ENCODE data around the gene PHGDH. TPM values are rescaled to one million over a fixed set of nuclear protein-coding genes. Genes with fewer than 3 reads are reported as not detected.

Gene PHGDH
- total and polyA plus RNA-seq, 5 donors = 11.9 to 43.1 (median 20.3) TPM

GRCh38 chr1:119731741-119732430, 20.2 kb downstream of the PHGDH start:
- Histone ChIP-seq H3K4me1 (ENCODE audit: control insufficient read depth, insufficient read depth, low read length) (peaks cover 7% of the 10 kb centered on the region), H3K9me3 (ENCODE audit: control insufficient read depth, low read length) (no peaks in the 10 kb centered on the region), H3K27me3 (ENCODE audit: control insufficient read depth, insufficient read depth) (no peaks in the 10 kb centered on the region), H3K4me3 (ENCODE audit: low read length) (no peak overlapping the region), H3K27ac (ENCODE audit: low read length) (no peak overlapping the region)
- intact Hi-C loops (cut with DNase I) = no loop called here
- WGBS = 90% methylated on average over 6 of the region's 6 CpGs
- DNase-seq (no peak), ATAC-seq (no peak)

- WGBS = 50% methylated on average over 11 of the region's 11 CpGs
- intact Hi-C loops (cut with DNase I) = no loop called here
- H3K27ac ChIP-seq (ENCODE audit: low read length) = no peak overlapping the region
- no peaks in the 10 kb centered on the region for H3K9me3 ChIP-seq (ENCODE audit: control insufficient read depth, low read length)
- peaks cover 11% of the 10 kb centered on the region for H3K4me1 ChIP-seq (ENCODE audit: control insufficient read depth, insufficient read depth, low read length)
- ATAC-seq (no peak), DNase-seq (no peak)
- no peaks in the 10 kb centered on the region for H3K27me3 ChIP-seq (ENCODE audit: control insufficient read depth, insufficient read depth)
- H3K4me3 ChIP-seq (ENCODE audit: low read length) = no peak overlapping the region
Observed at GRCh38 chr1:119732465-119733168, 20.9 kb downstream of the PHGDH start.

DNA sequence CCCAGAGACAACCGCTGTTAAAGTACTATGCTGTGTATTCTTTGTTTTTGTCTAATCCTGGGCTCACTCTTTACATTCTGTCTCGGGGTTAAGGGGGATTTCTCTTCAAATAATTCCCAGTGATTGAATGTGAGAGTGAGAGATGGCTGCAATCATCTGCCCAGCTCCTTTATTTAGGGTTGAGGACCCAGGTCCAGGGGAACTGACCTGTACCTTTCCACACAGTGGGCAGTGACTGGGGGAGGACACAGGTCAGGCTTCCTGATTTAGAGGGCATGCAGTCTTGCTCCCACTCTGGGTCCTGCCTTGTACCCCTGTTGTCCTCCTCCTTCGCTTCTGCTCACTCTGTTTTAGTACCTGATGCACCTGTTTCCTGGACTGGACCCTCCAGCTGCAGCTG, 22.0 kb downstream of the PHGDH start:
- ATAC-seq = no peak
- no peak overlapping the region for H3K4me3 ChIP-seq (ENCODE audit: low read length)
- no peak overlapping the region for H3K27ac ChIP-seq (ENCODE audit: low read length)
- DNase-seq = no peak
- H3K4me1 ChIP-seq (ENCODE audit: control insufficient read depth, insufficient read depth, low read length) = peaks cover 13% of the 10 kb centered on the region
- intact Hi-C loops (cut with DNase I) = no loop called here
- no peaks in the 10 kb centered on the region for H3K9me3 ChIP-seq (ENCODE audit: control insufficient read depth, low read length)
- WGBS = 96% methylated on average over 3 of the region's 3 CpGs
- no peaks in the 10 kb centered on the region for H3K27me3 ChIP-seq (ENCODE audit: control insufficient read depth, insufficient read depth)

DNA sequence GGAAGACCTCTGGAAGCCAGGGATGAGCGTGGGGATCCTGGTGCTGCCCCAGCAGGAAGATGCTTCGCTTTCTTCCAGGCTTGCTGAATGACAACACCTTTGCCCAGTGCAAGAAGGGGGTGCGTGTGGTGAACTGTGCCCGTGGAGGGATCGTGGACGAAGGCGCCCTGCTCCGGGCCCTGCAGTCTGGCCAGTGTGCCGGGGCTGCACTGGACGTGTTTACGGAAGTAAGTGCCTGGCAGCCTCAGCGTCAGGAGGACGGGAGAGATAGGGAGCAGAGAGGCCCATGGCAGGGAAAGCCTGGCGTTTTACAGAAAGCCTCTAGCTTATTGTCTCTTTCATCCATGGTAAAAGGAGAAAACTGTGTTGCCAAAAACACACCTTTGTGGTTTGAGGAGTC, 23.5 kb downstream of the PHGDH start:
- ATAC-seq = peak; percentile 59 to 62
- 53% methylated on average over 14 of the region's 14 CpGs for WGBS
- intact Hi-C loops (cut with DNase I) = no loop called here

GRCh38 chr1:119736649-119737039, 24.9 kb downstream of the PHGDH start:
- H3K9me3 ChIP-seq (ENCODE audit: control insufficient read depth, low read length) = no peaks in the 10 kb centered on the region
- intact Hi-C loops (cut with DNase I) = no loop called here

More for the DNA sequence above, 23.5 kb downstream of the PHGDH start:
- Histone ChIP-seq H3K27me3 (ENCODE audit: control insufficient read depth, insufficient read depth) (no peaks in the 10 kb centered on the region), H3K4me1 (ENCODE audit: control insufficient read depth, insufficient read depth, low read length) (peaks cover 13% of the 10 kb centered on the region), H3K9me3 (ENCODE audit: control insufficient read depth, low read length) (no peaks in the 10 kb centered on the region), H3K27ac (ENCODE audit: low read length) (peak overlapping the region; percentile 23), H3K4me3 (ENCODE audit: low read length) (no peak overlapping the region)
- DNase-seq = peak; percentile 56 to 83 (median 82)

DNA sequence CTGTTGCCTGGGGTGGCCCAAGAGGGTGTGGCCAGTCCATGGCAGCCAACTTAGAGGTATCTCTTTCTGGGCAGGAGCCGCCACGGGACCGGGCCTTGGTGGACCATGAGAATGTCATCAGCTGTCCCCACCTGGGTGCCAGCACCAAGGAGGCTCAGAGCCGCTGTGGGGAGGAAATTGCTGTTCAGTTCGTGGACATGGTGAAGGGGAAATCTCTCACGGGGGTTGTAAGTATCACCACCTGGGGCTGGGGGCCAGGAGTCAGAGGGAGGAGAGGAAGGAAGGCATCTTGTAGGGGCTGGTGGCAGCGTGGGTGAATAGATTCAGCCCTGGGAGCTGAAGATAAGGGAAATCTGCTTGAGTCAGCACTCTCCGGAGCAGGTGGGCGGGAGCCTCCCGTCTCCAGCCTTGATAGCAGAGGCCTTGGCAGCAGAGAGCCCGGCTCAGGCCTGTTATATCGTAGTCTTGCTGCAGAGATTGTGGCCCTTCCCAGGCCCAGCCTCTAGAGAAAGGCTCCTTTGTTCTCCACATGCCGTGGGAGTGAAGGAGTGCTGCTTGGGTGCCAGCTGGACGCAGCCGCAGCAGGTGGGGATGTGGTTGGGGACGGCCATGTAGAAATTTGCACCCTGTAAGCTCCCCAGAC, 25.4 kb downstream of the PHGDH start:
- no peaks in the 10 kb centered on the region for H3K9me3 ChIP-seq (ENCODE audit: control insufficient read depth, low read length)
- H3K4me3 ChIP-seq (ENCODE audit: low read length) = no peak overlapping the region
- intact Hi-C loops (cut with DNase I) = no loop called here
- ATAC-seq = peak; percentile 40 to 67
- WGBS = 41% methylated on average over 16 of the region's 16 CpGs
- H3K27ac ChIP-seq (ENCODE audit: low read length) = no peak overlapping the region
- H3K4me1 ChIP-seq (ENCODE audit: control insufficient read depth, insufficient read depth, low read length) = peaks cover 13% of the 10 kb centered on the region
- no peaks in the 10 kb centered on the region for H3K27me3 ChIP-seq (ENCODE audit: control insufficient read depth, insufficient read depth)
- DNase-seq = peak; percentile 63 to 86 (median 77)

More at GRCh38 chr1:119736649-119737039, 24.9 kb downstream of the PHGDH start:
- no peaks in the 10 kb centered on the region for H3K27me3 ChIP-seq (ENCODE audit: control insufficient read depth, insufficient read depth)
- H3K27ac ChIP-seq (ENCODE audit: low read length) = no peak overlapping the region
- no peak for DNase-seq
- H3K4me3 ChIP-seq (ENCODE audit: low read length) = no peak overlapping the region
- WGBS = 96% methylated on average over 2 of the region's 2 CpGs
- H3K4me1 ChIP-seq (ENCODE audit: control insufficient read depth, insufficient read depth, low read length) = peaks cover 13% of the 10 kb centered on the region
- no peak for ATAC-seq

DNA sequence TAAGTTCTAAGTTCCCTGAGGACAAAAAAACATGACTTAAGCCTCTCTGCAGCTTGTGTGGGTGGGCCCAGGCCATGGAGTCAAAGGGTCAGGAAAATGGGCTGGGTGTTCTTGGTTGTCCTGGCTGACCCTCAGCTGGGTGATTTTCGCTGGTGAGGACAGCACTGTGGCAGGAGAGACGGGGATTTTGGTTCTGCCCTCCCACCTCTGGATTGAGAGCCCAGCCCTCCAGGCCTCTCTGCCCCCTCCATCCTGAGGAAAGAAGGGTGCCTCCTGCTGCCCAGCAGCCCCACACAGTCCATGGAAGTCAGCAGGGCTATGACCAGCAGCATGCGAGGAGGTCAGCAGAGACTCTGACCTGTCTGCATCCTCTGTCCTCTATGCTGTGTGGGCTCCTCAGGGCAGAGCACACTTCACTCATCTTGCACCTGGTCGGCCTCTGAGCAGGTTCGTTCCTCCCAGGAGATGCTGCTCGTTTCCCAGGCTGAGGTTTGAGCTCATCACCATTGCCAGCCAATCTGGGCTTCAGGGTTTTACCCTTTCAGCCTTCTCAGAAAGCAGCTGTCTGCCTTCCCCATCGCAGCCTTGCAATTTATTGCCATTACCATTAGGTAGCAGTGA, 26.5 kb downstream of the PHGDH start:
- peak in 2 of 3 donors; percentile 63 to 72 for DNase-seq

GRCh38 chr1:119739150-119739549, 27.4 kb downstream of the PHGDH start:
- WGBS = 56% methylated on average over 6 of the region's 6 CpGs
- ATAC-seq = no peak

More for the DNA sequence above, 26.5 kb downstream of the PHGDH start:
- Histone ChIP-seq H3K4me3 (ENCODE audit: low read length) (no peak overlapping the region), H3K9me3 (ENCODE audit: control insufficient read depth, low read length) (no peaks in the 10 kb centered on the region), H3K4me1 (ENCODE audit: control insufficient read depth, insufficient read depth, low read length) (peaks cover 13% of the 10 kb centered on the region), H3K27me3 (ENCODE audit: control insufficient read depth, insufficient read depth) (no peaks in the 10 kb centered on the region), H3K27ac (ENCODE audit: low read length) (no peak overlapping the region)
- 75% methylated on average over 7 of the region's 7 CpGs for WGBS
- peak; percentile 9 to 12 for ATAC-seq
- intact Hi-C loops (cut with DNase I) = no loop called here

GRCh38 chr1:119740261-119740660, 28.5 kb downstream of the PHGDH start:
- Histone ChIP-seq H3K9me3 (ENCODE audit: control insufficient read depth, low read length) (no peaks in the 10 kb centered on the region), H3K4me3 (ENCODE audit: low read length) (no peak overlapping the region), H3K27ac (ENCODE audit: low read length) (no peak overlapping the region), H3K27me3 (ENCODE audit: control insufficient read depth, insufficient read depth) (no peaks in the 10 kb centered on the region), H3K4me1 (ENCODE audit: control insufficient read depth, insufficient read depth, low read length) (peaks cover 14% of the 10 kb centered on the region)
- WGBS = 91% methylated on average over 2 of the region's 2 CpGs
- ATAC-seq (no peak), DNase-seq (no peak)
- intact Hi-C loops (cut with DNase I) = loop anchor here in 1 of 4 donors (5.0 kb wide), 1 partner anchor 67 kb away; no protein-coding TSS in a partner anchor

More at GRCh38 chr1:119739150-119739549, 27.4 kb downstream of the PHGDH start:
- H3K4me3 ChIP-seq (ENCODE audit: low read length) = no peak overlapping the region
- H3K27ac ChIP-seq (ENCODE audit: low read length) = no peak overlapping the region
- peaks cover 17% of the 10 kb centered on the region for H3K4me1 ChIP-seq (ENCODE audit: control insufficient read depth, insufficient read depth, low read length)
- H3K27me3 ChIP-seq (ENCODE audit: control insufficient read depth, insufficient read depth) = no peaks in the 10 kb centered on the region
- no peaks in the 10 kb centered on the region for H3K9me3 ChIP-seq (ENCODE audit: control insufficient read depth, low read length)
- DNase-seq = no peak
- intact Hi-C loops (cut with DNase I) = no loop called here

DNA sequence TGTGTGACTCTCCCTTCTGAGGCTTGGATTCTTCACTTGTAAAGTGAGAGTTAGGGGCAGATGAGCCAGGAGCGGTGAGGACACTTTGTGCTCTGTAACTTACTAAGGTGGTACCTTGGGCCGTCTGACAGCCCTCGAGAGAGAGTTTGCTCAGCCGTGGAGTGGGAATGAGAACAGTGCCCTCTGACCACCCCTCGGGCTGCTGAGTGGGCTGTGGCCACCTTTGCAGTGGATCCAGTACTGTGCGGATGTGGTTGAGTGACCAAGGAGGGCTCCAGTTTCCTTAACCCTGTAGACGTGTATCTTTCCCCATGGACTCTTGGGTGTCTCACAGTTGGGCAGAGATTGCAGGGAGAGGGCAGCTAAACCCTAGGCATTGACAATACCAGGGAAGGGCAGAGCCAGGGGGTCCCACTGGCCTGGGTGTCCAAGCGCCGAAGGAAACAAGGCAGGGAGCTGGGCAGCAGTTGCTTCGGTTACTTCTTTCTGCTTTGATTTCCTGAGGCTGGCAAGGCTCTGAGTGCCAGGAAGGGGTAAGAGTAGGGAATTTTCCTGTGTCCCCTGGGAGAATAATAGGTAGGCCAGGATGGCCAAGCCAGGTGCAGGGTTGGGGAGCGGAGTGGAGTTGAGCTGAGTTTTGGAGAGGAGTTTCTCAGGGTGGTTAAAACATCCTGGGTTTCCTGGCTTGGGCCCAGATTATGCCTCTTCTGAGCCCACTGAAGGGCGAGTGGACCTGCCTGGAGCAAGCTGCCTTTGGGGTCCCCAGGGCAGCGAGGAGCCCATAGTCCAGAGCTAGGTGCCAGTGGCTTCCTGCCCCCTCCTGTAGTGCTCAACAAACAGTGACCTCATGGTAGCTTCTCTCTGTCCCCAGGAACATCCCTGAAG, 29.4 kb downstream of the PHGDH start:
- ATAC-seq (no peak), DNase-seq (no peak)
- Histone ChIP-seq H3K27ac (ENCODE audit: low read length) (no peak overlapping the region), H3K4me3 (ENCODE audit: low read length) (no peak overlapping the region), H3K27me3 (ENCODE audit: control insufficient read depth, insufficient read depth) (no peaks in the 10 kb centered on the region), H3K4me1 (ENCODE audit: control insufficient read depth, insufficient read depth, low read length) (peaks cover 10% of the 10 kb centered on the region), H3K9me3 (ENCODE audit: control insufficient read depth, low read length) (no peaks in the 10 kb centered on the region)
- WGBS = 83% methylated on average over 13 of the region's 13 CpGs
- intact Hi-C loops (cut with DNase I) = loop anchor here in 1 of 4 donors (5.0 kb wide), 1 partner anchor 66 kb away; no protein-coding TSS in a partner anchor
